ENCODE results near the gene RABAC1.
A peak's percentile ranks its signal among the peaks of the same experiment; 100 is the strongest.

The RABAC1 gene

GRCh38 chr19:41988947-41989346 is 29.8 kb upstream of the RABAC1 start:
- DNase-seq: no peak

- DNase-seq: no peak
Observed at GRCh38 chr19:41987141-41987860, 28.2 kb upstream of the RABAC1 start.

- no peak for DNase-seq
Observed at GRCh38 chr19:41984961-41985360, 25.8 kb upstream of the RABAC1 start.

GRCh38 chr19:41981724-41982123 is 22.6 kb upstream of the RABAC1 start:
- DNase-seq: no peak

- no peak for DNase-seq
Observed at GRCh38 chr19:41978470-41978869, 19.3 kb upstream of the RABAC1 start.

GRCh38 chr19:41977916-41978315 is 18.8 kb upstream of the RABAC1 start:
- DNase-seq: no peak

- DNase-seq: no peak
Observed at GRCh38 chr19:41974652-41975051, 15.5 kb upstream of the RABAC1 start.

GRCh38 chr19:41971363-41971762 is 12.2 kb upstream of the RABAC1 start:
- DNase-seq: no peak

- no peak for DNase-seq
Observed at GRCh38 chr19:41969772-41970458, 10.8 kb upstream of the RABAC1 start.

GRCh38 chr19:41968751-41969595 is 9.9 kb upstream of the RABAC1 start:
- no peak for DNase-seq

- DNase-seq: no peak
Observed at GRCh38 chr19:41967054-41967783, 8.1 kb upstream of the RABAC1 start.

- no peak for DNase-seq
Observed at GRCh38 chr19:41965106-41965505, 6.0 kb upstream of the RABAC1 start.

GRCh38 chr19:41960973-41961372 is 1.9 kb upstream of the RABAC1 start:
- no peak for DNase-seq

GRCh38 chr19:41958367-41959055 is 610 bp downstream of the RABAC1 start:
- DNase-seq: peak; percentile 82 to 84

- DNase-seq: peak; percentile 58 to 63
Observed at GRCh38 chr19:41957838-41958366, 1.2 kb downstream of the RABAC1 start.

- DNase-seq: no peak
Observed at GRCh38 chr19:41957161-41957837, 1.8 kb downstream of the RABAC1 start.

- no peak for DNase-seq
Observed at GRCh38 chr19:41956621-41957020, 2.5 kb downstream of the RABAC1 start.

GRCh38 chr19:41955521-41955920 is 3.6 kb downstream of the RABAC1 start:
- no peak for DNase-seq

GRCh38 chr19:41951686-41952172 is 7.4 kb downstream of the RABAC1 start:
- peak; percentile 82 to 84 for DNase-seq

- DNase-seq: no peak
Observed at GRCh38 chr19:41947091-41947490, 12.0 kb downstream of the RABAC1 start.

GRCh38 chr19:41945135-41945766 is 13.9 kb downstream of the RABAC1 start:
- peak; percentile 90 to 94 for DNase-seq

Data from CD4-positive, alpha-beta T cell treated with Interleukin-1 beta for 1 hour (primary cell).